Gastroesophageal sphincter (tissue), 4 donors: Measurements from ENCODE around the gene LPCAT1. TPM values are rescaled to one million over a fixed set of nuclear protein-coding genes. Genes with fewer than 3 reads are reported as not detected.
"Not testable (repeated sequence)": the region's sequence is repeated elsewhere in the genome, so short reads cannot be mapped to it uniquely, and the experiment has no call there.

Experiments used
- ATAC-seq: fragments of 150-250 bp; one replicate; pipeline ENCODE4 v1.9.1; 2016; ENCODE audit warnings: mild to moderate bottlenecking, moderate library complexity
- H3K27ac ChIP-seq, 4 donors: fragments of 200-600 bp; sonication (generic) in 3 of 4; 1 replicate in 3 of 4; 2 replicates in 1 of 4; pipeline ENCODE4 v1.5.1; 2016 to 2019
- H3K27me3 ChIP-seq: fragments of 200-600 bp; sonication (generic); one replicate; pipeline ENCODE4 v1.5.1; 2019
- H3K36me3 ChIP-seq, 2 donors: fragments of 200-600 bp; sonication (generic); one replicate each; pipeline ENCODE4 v1.5.1; 2019; ENCODE audit warnings: control low read depth in 1 of 2
- H3K4me1 ChIP-seq, 3 donors: fragments of 200-600 bp; sonication (generic); 1 replicate in 2 of 3; 2 replicates in 1 of 3; pipeline ENCODE4 v1.5.1; 2016 to 2019; ENCODE audit warnings: control low read depth in 2 of 3
- H3K4me3 ChIP-seq, 2 donors: fragments of 200-600 bp; sonication (generic); one replicate each; pipeline ENCODE4 v1.5.1; 2019; ENCODE audit warnings: mild to moderate bottlenecking in 1 of 2, moderate library complexity in 1 of 2
- H3K9me3 ChIP-seq, 3 donors: fragments of 200-600 bp; sonication (generic); one replicate each; pipeline ENCODE4 v1.5.1; 2017 to 2019; ENCODE audit warnings: control low read depth in 2 of 3
- CTCF ChIP-seq, 4 experiments: fragments of 200-600 bp in 2 of 4; fragments of 450-650 bp in 2 of 4; sonication (generic) in 1 of 4; IDR thresholded peaks; one replicate each; pipeline ENCODE4 v1.5.1; 2017 to 2019; ENCODE audit warnings: antibody characterized with exemption in 4 of 4, mild to moderate bottlenecking in 2 of 4, moderate library complexity in 2 of 4
- EP300 ChIP-seq: sonication (generic); formaldehyde crosslinking; IDR thresholded peaks from one replicate; pipeline ENCODE4 v1.6.1; 2017; ENCODE audit warnings: antibody characterized with exemption, mild to moderate bottlenecking
- POLR2A ChIP-seq, 2 donors: fragments of 450-650 bp; IDR thresholded peaks; one replicate each; pipeline ENCODE4 v1.6.1; 2017; ENCODE audit warnings: antibody characterized with exemption in 2 of 2, mild to moderate bottlenecking in 2 of 2, moderate library complexity in 1 of 2
- POLR2AphosphoS5 ChIP-seq: sonication (generic); formaldehyde crosslinking; IDR thresholded peaks from one replicate; pipeline ENCODE4 v1.6.1; 2017; ENCODE audit warnings: antibody characterized with exemption
- whole genome bisulfite sequencing, 2 donors: methylation state at CpG; one replicate each; pipeline ENCODE4 v1.1.5; 2018; ENCODE audit warnings: low coverage in 1 of 2; 5-methylcytosine and 5-hydroxymethylcytosine counted together
- total RNA-seq, 4 donors: library from RNA; depleted of rRNA; stranded (reverse); fragments of >200 nt; gene quantifications; one replicate each; pipeline ENCODE4 v1.1.0, GENCODE V29; 2016

LPCAT1 gene
- total RNA-seq, 4 donors from 2014 or later = 20.3 to 52.6 (median 31.8) TPM

GRCh38 chr5:1462358-1462757, 61.4 kb downstream of the LPCAT1 start:
- TF ChIP-seq CTCF (IDR thresholded peaks at IDR 0.05) = no peak
- peaks cover 0 to 69% of the 10 kb centered on the region in 2 donors for H3K36me3 ChIP-seq
- no peaks in the 10 kb centered on the region for H3K9me3 ChIP-seq
- no peak overlapping the region for H3K4me3 ChIP-seq
- H3K27ac ChIP-seq = no peak overlapping the region
- 92% methylated on average over 7 of the region's 20 CpGs; no CpG with 5 or more reads in 1 of the 2 donors for WGBS, 2 donors
- H3K27me3 ChIP-seq = no peaks in the 10 kb centered on the region
- no peak for ATAC-seq
- H3K4me1 ChIP-seq = no peaks in the 10 kb centered on the region

- Histone ChIP-seq H3K4me1 (no peaks in the 10 kb centered on the region), H3K36me3 (peaks cover 0 to 60% of the 10 kb centered on the region in 2 donors), H3K27me3 (no peaks in the 10 kb centered on the region), H3K9me3 (no peaks in the 10 kb centered on the region), H3K4me3 (no peak overlapping the region), H3K27ac (no peak overlapping the region)
- no peak for ATAC-seq
- TF ChIP-seq POLR2A (IDR thresholded peaks at IDR 0.05) (no peak), EP300 (no peak), CTCF (IDR thresholded peaks at IDR 0.05) (no peak), POLR2AphosphoS5 (no peak)
- WGBS, 2 donors = 93 to 96% methylated on average over 9 to 10 of the region's 10 CpGs
Measured at GRCh38 chr5:1461396-1461795, 62.4 kb downstream of the LPCAT1 start.

- TF ChIP-seq POLR2A (IDR thresholded peaks at IDR 0.05) (no peak), POLR2AphosphoS5 (no peak), EP300 (no peak), CTCF (IDR thresholded peaks at IDR 0.05) (no peak)
- ATAC-seq = no peak
- Histone ChIP-seq H3K9me3 (peaks cover 0 to 6% (median 0%) of the 10 kb centered on the region in 3 donors), H3K27me3 (no peaks in the 10 kb centered on the region), H3K4me3 (no peak overlapping the region), H3K36me3 (peaks cover 0 to 49% of the 10 kb centered on the region in 2 donors), H3K27ac (no peak overlapping the region), H3K4me1 (no peaks in the 10 kb centered on the region)
- WGBS, 2 donors = 61 to 73% methylated on average over 6 to 9 of the region's 16 CpGs
Measured at GRCh38 chr5:1460054-1460682, 63.6 kb downstream of the LPCAT1 start.

GRCh38 chr5:1459435-1459834, 64.3 kb downstream of the LPCAT1 start:
- H3K27ac ChIP-seq, ATAC-seq, H3K27me3 ChIP-seq, H3K4me3 ChIP-seq, H3K4me1 ChIP-seq: not testable (repeated sequence)
- peaks cover 0 to 46% of the 10 kb centered on the region in 2 donors for H3K36me3 ChIP-seq
- WGBS, 2 donors = 64 to 74% methylated on average over 1 to 2 of the region's 2 CpGs
- peaks cover 0 to 12% (median 0%) of the 10 kb centered on the region in 3 donors for H3K9me3 ChIP-seq

GRCh38 chr5:1456110-1456881, 67.5 kb downstream of the LPCAT1 start:
- 61 to 71% methylated on average over 1 to 4 of the region's 20 CpGs for WGBS, 2 donors
- not testable (repeated sequence) for H3K27ac ChIP-seq, H3K27me3 ChIP-seq, ATAC-seq, H3K4me1 ChIP-seq, H3K4me3 ChIP-seq
- peaks cover 0 to 15% of the 10 kb centered on the region in 2 donors for H3K36me3 ChIP-seq
- peaks cover 0 to 37% (median 0%) of the 10 kb centered on the region in 3 donors for H3K9me3 ChIP-seq

GRCh38 chr5:1453613-1454012, 70.1 kb downstream of the LPCAT1 start:
- Histone ChIP-seq H3K36me3 (no peaks in the 10 kb centered on the region), H3K4me1 (no peaks in the 10 kb centered on the region), H3K9me3 (peaks cover 0 to 37% (median 0%) of the 10 kb centered on the region in 3 donors), H3K27me3 (peaks cover 18% of the 10 kb centered on the region), H3K4me3 (no peak overlapping the region), H3K27ac (no peak overlapping the region)
- TF ChIP-seq POLR2AphosphoS5 = no peak
- no peak for TF ChIP-seq CTCF (IDR thresholded peaks at IDR 0.05)
- TF ChIP-seq POLR2A (IDR thresholded peaks at IDR 0.05) = no peak
- no peak for TF ChIP-seq EP300
- 57 to 70% methylated on average over 2 of the region's 2 CpGs for WGBS, 2 donors
- no peak for ATAC-seq
